SIG-M5 treated with dmso at 0.1 percent for 504 hours (cell line): ENCODE results near the gene C2orf49.
A peak's percentile ranks its signal among the peaks of the same experiment; 100 is the strongest.

Source experiments
- DNase-seq: peaks from one replicate; lab custom pipeline; 2025; ENCODE audit not compliant: unreplicated experiment; lab: John Stamatoyannopoulos, UW

Gene C2orf49

GRCh38 chr2:105361102-105361889 is 24.0 kb downstream of the C2orf49 start:
- no peak for DNase-seq

- DNase-seq: no peak
Measured at GRCh38 chr2:105362862-105363591, 25.7 kb downstream of the C2orf49 start.

DNA sequence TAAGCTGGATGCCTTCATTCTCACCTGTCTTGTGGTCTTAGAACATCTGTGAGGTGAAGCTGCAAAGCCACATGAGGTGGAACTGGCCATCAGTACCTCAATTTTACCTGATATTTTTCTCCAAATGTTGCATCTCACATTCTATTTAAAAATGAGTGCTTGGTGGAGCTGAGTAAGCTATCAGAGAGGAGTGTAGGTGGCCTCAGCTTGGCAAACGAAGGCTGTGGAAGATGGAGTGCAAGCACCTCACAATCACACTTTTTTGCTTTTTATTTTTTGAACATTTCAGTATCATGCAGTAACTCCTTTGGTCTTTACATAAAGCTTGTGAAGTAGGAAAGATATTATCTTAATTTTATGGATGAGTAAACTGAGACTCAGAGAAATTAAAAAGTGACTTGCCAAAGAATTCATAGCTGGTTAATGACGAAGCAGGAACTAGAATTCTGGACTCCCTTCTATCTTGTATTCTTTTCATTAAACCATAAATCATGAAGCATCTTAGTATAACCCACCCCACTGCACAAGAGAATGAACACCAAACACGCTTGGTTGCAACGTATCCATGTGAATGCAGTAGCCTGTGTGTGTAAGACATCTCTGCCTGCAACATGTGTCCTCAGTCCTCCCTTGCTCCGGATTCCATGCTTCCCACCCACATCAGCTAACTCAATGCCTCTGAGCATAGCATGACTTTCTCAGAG is 27.2 kb downstream of the C2orf49 start:
- DNase-seq: no peak

GRCh38 chr2:105365206-105365605 is 27.9 kb downstream of the C2orf49 start:
- no peak for DNase-seq

DNA sequence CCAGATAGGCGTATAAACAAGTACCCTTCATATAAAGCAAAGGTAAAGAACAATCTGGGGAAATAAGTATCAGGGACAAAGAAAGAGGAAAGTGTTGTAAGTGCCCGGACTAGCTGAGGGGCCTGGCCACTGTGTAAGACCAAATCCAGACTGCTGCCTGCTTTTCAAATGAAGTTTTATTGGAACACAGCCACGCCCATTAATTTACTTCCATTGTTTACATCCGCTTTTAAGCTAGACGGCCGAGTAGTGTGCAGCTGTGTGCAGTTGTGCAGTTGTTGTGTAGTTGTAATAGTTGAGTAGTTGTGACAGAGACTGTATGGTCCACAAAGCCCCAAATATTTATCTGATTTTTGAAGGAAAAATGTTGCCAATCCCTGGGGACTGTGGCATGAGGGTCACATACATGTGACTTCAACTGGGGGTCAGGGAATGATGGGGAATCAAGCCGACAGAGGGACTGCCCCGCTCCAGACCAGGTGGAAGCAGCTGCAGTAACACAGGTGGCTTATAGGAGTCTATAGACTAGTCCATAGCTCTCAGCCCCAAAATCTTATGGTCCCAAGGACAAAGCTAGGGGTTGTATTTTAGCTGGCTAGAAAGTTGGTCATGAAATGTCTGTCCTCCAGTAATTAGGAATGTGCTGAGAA is 31.5 kb downstream of the C2orf49 start:
- DNase-seq: no peak

GRCh38 chr2:105369777-105370690 is 32.7 kb downstream of the C2orf49 start:
- peak; percentile 94 for DNase-seq

DNA sequence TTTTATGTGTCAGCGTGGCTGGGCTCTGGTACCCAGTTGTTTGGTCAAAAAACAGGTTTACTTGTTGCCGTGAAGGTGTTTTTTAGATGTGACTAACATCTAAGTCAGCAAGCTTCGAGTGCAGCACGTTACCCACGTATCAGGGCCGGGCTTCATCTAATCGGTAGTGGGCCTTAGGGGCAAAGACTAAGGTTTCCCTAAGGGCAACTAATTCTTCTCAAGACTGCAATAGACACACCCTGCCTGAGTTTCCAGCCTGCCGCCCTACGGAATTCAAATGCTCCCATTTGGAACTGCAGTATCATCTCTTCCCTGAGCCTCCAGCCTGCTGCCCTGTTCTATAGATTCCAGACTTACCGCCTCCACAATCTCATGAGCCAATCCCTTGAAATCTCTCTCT is 33.8 kb downstream of the C2orf49 start:
- no peak for DNase-seq

GRCh38 chr2:105371810-105372209 is 34.5 kb downstream of the C2orf49 start:
- no peak for DNase-seq

- DNase-seq: no peak
Measured at GRCh38 chr2:105373344-105373781, 36.0 kb downstream of the C2orf49 start.

- DNase-seq: no peak
Measured at GRCh38 chr2:105373895-105374401, 36.6 kb downstream of the C2orf49 start.

DNA sequence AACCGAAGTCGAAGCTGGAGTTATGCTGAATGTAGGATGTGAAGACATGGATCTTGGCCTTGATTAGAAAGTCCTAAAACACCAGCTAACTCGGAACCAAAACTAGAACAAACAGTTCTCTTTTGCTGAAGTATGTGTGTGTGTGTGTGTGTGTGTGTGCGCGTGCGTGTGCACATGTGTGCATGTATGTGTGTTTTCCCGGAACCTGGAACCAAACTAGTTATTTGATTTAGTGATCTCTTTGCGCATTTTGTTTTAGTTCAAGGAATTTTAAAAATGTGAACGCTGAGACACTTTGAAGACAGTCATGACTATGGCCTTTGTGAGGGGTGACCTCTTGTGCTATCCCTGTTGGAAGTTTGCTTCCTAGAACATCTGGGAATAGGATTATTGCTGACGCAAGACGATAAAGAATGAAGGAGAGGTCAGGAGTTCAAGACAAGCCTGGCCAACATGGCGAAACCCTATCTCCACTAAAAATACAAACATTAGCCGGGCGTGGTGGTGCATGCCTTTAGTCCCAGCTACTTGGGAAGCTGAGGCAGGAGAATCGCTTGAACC is 37.7 kb downstream of the C2orf49 start:
- DNase-seq: no peak

GRCh38 chr2:105376010-105376409 is 38.7 kb downstream of the C2orf49 start:
- DNase-seq: no peak

DNA sequence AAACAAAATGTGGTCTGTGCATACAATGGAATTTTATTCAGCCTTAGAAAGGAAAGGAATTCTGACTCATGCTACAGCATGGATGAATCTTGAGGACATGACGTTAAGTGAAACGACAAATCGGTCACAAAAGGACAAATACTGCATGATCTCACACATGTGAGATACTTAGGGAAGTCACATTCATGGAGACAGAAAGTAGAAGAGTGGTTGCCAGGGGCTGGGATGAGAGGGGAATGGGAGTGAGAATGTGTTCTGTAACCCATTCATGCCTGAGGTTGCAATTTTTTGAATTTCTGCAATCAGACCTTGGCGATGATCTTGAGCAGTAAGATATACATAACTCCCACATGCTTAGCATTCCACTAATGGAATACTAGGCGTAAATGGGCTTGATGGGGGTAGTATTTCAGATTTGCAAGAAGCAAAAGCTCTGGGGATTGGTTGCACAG is 39.5 kb downstream of the C2orf49 start:
- DNase-seq: no peak

- DNase-seq: no peak
Measured at GRCh38 chr2:105377871-105378270, 40.5 kb downstream of the C2orf49 start.

DNA sequence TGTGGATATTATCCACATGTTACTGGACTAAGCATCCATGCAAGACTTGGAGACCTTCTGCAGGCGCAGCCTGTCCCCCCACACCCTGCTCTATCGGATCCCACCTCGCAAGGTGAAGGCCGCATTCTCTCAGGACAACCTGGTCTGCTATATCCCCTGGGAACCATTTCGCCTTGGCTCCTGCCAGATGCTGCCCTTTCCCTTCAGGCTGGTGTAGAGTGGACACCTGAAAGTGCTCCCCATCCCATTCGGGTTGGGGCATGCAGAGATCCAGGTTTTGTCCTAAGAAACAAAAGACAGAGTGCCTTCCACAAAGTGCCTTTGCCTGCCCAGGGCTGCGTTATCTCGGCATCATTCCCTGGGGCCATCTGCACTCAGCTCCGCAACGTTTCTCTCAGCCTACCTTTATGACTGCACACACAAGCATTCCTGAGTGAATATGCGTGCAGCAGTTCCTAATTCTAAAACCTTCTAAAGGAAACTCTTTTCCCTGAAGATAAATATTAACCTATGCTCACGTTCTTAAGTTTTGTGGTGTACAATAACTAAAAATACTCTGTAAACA is 41.0 kb downstream of the C2orf49 start:
- no peak for DNase-seq

- DNase-seq: no peak
Measured at GRCh38 chr2:105378921-105379383, 41.6 kb downstream of the C2orf49 start.

GRCh38 chr2:105379741-105380186 is 42.4 kb downstream of the C2orf49 start:
- DNase-seq: peak; percentile 70

GRCh38 chr2:105380432-105381100 is 43.2 kb downstream of the C2orf49 start:
- DNase-seq: no peak
